ENCODE data around the gene MIGA1. TPM values are rescaled to one million over a fixed set of nuclear protein-coding genes. Genes with fewer than 3 reads are reported as not detected.
"Not testable (repeated sequence)": the region's sequence is repeated elsewhere in the genome, so short reads cannot be mapped to it uniquely, and the experiment has no call there.

Gene MIGA1
- total RNA-seq, 1 donor from 2014 or later, result 9.7 TPM

DNA sequence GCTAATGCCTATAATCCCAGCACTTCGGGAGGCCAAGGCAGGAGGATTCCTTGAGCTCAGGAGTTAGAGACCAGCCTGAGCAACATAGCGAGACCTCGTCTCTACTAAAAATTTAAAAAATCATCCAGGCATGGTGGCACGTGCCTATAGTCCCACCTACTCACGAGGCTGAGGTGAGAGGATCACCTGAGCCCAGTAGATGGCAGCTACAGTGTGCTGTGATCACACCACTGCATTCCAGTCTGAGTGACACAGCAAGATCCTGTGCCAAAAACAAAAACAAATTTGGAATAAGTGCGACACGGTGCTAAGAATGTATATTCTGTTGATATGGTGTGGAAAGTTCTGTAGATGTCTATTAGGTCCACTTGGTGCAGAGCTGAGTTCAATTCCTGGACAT is 34.9 kb upstream of the MIGA1 start:
- DNase-seq (ENCODE audit: low read depth), result no peak

DNA sequence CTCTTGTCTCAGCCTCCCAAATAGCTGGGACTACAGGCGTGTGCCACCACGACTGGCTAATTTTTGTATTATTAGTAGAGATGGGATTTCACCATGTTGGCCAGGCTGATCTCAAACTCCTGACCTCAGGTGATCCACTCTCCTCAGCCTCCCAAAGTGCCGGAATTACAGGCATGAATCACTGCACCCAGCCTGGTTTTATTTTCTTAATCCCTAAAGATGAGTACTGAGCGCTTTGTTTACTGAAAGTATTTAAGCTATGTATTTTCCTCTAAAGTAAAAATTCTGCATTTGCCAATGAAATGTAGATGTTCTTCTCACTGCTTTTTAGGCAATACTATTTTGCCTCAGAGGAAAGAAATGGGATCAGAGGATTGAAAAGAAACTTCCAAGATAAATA is 30.0 kb upstream of the MIGA1 start:
- not testable (repeated sequence) for DNase-seq (ENCODE audit: low read depth); H3K36me3 ChIP-seq (ENCODE audit: control insufficient read depth, insufficient read depth, low read length); H3K27me3 ChIP-seq (ENCODE audit: control insufficient read depth, insufficient read depth, low read length); H3K4me3 ChIP-seq (ENCODE audit: low read depth, low read length); FAIRE-seq

More for the DNA sequence above, 34.9 kb upstream of the MIGA1 start:
- FAIRE-seq, result no peak
- H3K4me3 ChIP-seq (ENCODE audit: low read depth, low read length), result no peak overlapping the region
- no peaks in the 10 kb centered on the region for H3K27me3 ChIP-seq (ENCODE audit: control insufficient read depth, insufficient read depth, low read length)
- peaks cover 3% of the 10 kb centered on the region for H3K36me3 ChIP-seq (ENCODE audit: control insufficient read depth, insufficient read depth, low read length)
- TF ChIP-seq, protein P1, sequence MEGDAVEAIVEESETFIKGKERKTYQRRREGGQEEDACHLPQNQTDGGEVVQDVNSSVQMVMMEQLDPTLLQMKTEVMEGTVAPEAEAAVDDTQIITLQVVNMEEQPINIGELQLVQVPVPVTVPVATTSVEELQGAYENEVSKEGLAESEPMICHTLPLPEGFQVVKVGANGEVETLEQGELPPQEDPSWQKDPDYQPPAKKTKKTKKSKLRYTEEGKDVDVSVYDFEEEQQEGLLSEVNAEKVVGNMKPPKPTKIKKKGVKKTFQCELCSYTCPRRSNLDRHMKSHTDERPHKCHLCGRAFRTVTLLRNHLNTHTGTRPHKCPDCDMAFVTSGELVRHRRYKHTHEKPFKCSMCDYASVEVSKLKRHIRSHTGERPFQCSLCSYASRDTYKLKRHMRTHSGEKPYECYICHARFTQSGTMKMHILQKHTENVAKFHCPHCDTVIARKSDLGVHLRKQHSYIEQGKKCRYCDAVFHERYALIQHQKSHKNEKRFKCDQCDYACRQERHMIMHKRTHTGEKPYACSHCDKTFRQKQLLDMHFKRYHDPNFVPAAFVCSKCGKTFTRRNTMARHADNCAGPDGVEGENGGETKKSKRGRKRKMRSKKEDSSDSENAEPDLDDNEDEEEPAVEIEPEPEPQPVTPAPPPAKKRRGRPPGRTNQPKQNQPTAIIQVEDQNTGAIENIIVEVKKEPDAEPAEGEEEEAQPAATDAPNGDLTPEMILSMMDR (IDR thresholded peaks at IDR 0.05; ENCODE audit: insufficient read depth, low read length, severe bottlenecking), result no peak

DNA sequence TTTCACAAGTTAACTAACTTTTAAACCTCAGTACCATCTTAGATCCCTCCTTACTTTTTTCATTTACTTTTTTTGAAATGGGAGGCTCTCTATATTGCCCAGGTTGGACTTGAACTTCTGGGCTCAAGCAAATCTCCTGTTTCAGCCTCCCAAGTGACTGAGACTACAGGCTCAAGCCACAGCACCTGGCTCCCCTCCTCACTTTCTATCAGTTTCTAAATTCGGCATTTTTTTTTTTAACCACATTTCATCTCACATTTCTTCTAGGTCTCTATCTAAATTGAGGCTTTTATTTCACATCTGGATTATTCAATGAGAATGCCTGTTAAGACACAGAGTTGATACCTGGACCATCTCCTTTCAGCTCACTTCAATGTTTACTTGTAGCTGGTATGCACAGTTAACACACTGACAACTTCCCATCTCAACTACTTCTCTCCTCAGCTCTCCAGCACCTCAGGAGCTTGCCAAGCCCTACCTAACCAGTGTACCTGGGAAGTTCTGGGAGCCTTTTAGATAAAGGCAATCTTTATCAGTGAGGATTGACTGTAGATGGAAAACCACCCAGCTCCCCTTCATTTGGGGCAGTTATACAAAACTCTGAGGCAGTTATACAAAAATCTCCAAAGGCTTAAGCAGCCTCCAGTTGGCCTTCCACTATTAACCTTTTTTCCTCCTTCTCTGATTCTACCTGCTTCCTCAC is 23.2 kb upstream of the MIGA1 start:
- no peaks in the 10 kb centered on the region for H3K27me3 ChIP-seq (ENCODE audit: control insufficient read depth, insufficient read depth, low read length)
- no peaks in the 10 kb centered on the region for H3K36me3 ChIP-seq (ENCODE audit: control insufficient read depth, insufficient read depth, low read length)
- no peak overlapping the region for H3K4me3 ChIP-seq (ENCODE audit: low read depth, low read length)
- FAIRE-seq, result peak; percentile 68
- DNase-seq (ENCODE audit: low read depth), result no peak
- TF ChIP-seq, protein P1 (IDR thresholded peaks at IDR 0.05; ENCODE audit: insufficient read depth, low read length, severe bottlenecking), result no peak

DNA sequence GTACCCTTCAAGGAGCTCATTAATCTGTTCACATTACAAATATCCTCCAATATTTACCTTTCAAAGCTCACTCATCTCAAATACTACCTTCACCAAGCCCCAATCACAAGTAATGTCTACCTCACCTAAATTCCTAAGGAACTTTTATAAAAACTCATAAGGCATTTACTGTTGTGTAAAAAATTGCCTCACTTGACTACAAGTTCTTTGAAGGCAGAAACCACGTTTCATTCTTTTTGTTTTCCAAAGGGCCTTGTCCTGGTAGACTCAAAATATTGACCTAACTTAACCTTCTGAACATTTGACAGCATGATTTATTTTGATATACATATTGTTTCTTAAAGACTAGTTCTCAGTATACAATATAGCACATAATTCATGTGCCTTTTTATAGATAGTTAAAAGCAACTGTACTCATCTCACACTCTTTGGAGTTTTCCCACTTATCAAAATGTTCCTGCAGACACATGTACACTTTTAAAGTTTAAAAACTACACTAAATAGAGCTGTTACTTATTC is 22.3 kb upstream of the MIGA1 start:
- H3K27me3 ChIP-seq (ENCODE audit: control insufficient read depth, insufficient read depth, low read length), result no peaks in the 10 kb centered on the region
- DNase-seq (ENCODE audit: low read depth) (no peak), FAIRE-seq (no peak)
- TF ChIP-seq, protein P1 (IDR thresholded peaks at IDR 0.05; ENCODE audit: insufficient read depth, low read length, severe bottlenecking), result no peak
- no peaks in the 10 kb centered on the region for H3K36me3 ChIP-seq (ENCODE audit: control insufficient read depth, insufficient read depth, low read length)
- no peak overlapping the region for H3K4me3 ChIP-seq (ENCODE audit: low read depth, low read length)

DNA sequence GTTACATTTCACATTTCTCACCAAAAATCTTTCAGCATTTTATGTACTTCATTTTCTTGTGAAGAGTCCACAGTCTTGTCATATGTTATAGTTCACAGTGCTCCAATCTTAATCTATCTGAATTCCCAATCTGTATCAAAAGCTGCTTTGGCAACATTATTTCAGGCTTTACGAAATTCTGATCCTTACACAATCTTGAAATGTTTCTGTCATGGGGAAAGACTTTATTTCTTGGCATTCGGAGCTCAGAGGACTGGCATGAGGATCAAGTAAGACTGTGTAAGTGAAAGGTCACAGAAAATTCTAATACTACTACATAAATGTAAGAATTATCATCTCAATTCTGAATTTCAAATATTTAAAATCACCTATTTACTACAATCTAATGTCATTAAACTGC is 21.8 kb upstream of the MIGA1 start:
- Histone ChIP-seq H3K4me3 (ENCODE audit: low read depth, low read length) (no peak overlapping the region), H3K27me3 (ENCODE audit: control insufficient read depth, insufficient read depth, low read length) (no peaks in the 10 kb centered on the region), H3K36me3 (ENCODE audit: control insufficient read depth, insufficient read depth, low read length) (no peaks in the 10 kb centered on the region)
- TF ChIP-seq, protein P1 (IDR thresholded peaks at IDR 0.05; ENCODE audit: insufficient read depth, low read length, severe bottlenecking), result no peak
- no peak for FAIRE-seq
- DNase-seq (ENCODE audit: low read depth), result peak; percentile 11

DNA sequence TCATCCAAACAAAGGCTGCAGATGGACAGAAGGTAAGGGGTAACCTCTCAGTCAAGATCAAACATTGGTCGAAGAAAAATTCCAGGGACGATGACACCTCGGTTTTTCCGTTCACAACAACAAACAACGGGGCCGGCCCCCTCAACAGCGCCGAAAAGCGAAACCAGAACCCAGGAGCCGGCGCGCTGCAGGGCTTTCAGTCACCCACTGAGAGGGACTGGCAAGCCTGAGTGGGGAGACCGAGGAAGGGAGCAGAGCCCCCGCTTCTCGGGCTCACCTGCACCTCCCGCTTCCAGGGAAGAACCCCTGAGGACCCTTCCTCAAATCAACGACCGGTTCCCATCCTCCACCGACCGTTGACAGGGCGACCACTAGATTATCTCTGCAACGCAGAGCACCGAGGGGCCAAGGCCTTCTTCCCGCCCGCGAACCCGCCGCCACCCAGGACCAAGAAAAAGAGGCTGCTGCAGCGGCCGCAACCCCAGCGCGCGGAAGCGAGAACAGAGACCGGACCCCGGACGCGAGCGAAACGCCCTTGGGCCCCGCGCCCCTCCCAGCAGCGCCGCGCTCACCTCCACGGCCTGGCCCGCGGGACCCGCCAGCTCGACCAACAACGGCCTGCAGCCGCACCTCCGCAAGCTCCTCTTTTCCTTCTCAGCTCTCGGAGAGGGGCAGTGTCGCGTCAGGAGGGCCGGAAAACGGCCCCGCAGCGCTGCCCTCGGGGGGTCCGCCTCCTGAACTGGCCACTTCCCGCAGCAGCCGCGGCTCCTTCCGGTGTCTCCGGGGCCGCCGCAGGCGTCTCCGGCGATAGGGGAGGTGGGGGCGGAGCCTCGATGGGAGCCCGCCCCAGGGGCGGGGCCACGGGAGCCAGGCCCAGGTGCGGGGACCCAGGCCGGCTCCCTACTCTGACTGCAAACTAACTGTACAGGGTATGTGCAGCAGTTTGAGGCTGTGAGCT is 20.1 kb upstream of the MIGA1 start, which contains the start of gene USP33:
TSS of gene USP33 (minus strand) at position 782 of the 958 bp plus-strand sequence. CDS start 18,155 bp downstream, outside the sequence.
- DNase-seq (ENCODE audit: low read depth), result peak; percentile 67
- no peaks in the 10 kb centered on the region for H3K27me3 ChIP-seq (ENCODE audit: control insufficient read depth, insufficient read depth, low read length)
- H3K36me3 ChIP-seq (ENCODE audit: control insufficient read depth, insufficient read depth, low read length), result no peaks in the 10 kb centered on the region
- FAIRE-seq, result no peak
- TF ChIP-seq, protein P1 (IDR thresholded peaks at IDR 0.05; ENCODE audit: insufficient read depth, low read length, severe bottlenecking), result no peak
- H3K4me3 ChIP-seq (ENCODE audit: low read depth, low read length), result peak within 1 kb of the TSS; percentile 95
